Neural cell (in vitro differentiated cells): ENCODE measurements around the gene AGAP3.

Experiments
- CTCF ChIP-seq: fragments of 450-650 bp; IDR thresholded peaks from 2 replicates; pipeline ENCODE4 v1.5.1; 2014; ENCODE audit warnings: antibody characterized with exemption, mild to moderate bottlenecking, moderate library complexity; ENCODE audit not compliant: poor library complexity, severe bottlenecking
- EP300 ChIP-seq: fragments of 450-650 bp; conservative IDR thresholded peaks from 2 replicates; pipeline ENCODE4 v1.6.1; 2014; ENCODE audit warnings: antibody characterized with exemption, mild to moderate bottlenecking, moderate library complexity; ENCODE audit not compliant: poor library complexity, severe bottlenecking
- EZH2 ChIP-seq: fragments of 200-600, 300-800 bp; shearing (Covaris generic), sonication (generic); IDR thresholded peaks from 2 replicates; pipeline ENCODE4 v1.6.1; 2014; ENCODE audit warnings: antibody characterized with exemption, low read length, borderline replicate concordance, mild to moderate bottlenecking; ENCODE audit not compliant: insufficient read depth, poor library complexity, severe bottlenecking
- MXI1 ChIP-seq: fragments of 450-650 bp; conservative IDR thresholded peaks from 2 replicates; pipeline ENCODE4 v1.6.1; 2014; ENCODE audit warnings: antibody characterized with exemption, mild to moderate bottlenecking; ENCODE audit not compliant: poor library complexity, severe bottlenecking
- RAD21 ChIP-seq: fragments of 450-650 bp; conservative IDR thresholded peaks from 2 replicates; pipeline ENCODE4 v1.6.1; 2014; ENCODE audit warnings: antibody characterized with exemption, mild to moderate bottlenecking, moderate library complexity
- TAF1 ChIP-seq: IDR thresholded peaks from 2 replicates; pipeline ENCODE4 v1.6.1; 2012; ENCODE audit warnings: low read depth

- no peak for TF ChIP-seq RAD21
- TF ChIP-seq CTCF: no peak
- TF ChIP-seq TAF1: no peak
- TF ChIP-seq EP300: no peak
- no peak for TF ChIP-seq EZH2
- TF ChIP-seq MXI1: no peak
Measured at GRCh38 chr7:151079199-151079910, 6.9 kb upstream of the AGAP3 start.
